Fibroblast of lung (primary cell): ENCODE measurements around the gene DOCK4. TPM values are rescaled to one million over a fixed set of nuclear protein-coding genes. Genes with fewer than 3 reads are reported as not detected.
A peak's percentile ranks its signal among the peaks of the same experiment; 100 is the strongest.

ENCODE experiments used
- DNase-seq, 2 donors: peaks; one replicate each; pipeline versions ENCODE4 v3.0.0 to v3.0.0-alpha.2; 2010; ENCODE audit warnings: low read depth in 2 of 2
- H2AFZ ChIP-seq: 2 replicates; pipeline ENCODE4 v1.5.1; 2012; ENCODE audit warnings: low read length, control low read depth, inconsistent platforms
- H3K27ac ChIP-seq: 2 replicates; pipeline ENCODE4 v1.5.1; 2011; ENCODE audit warnings: low read length, control low read depth; ENCODE audit not compliant: insufficient read depth
- H3K27me3 ChIP-seq: 2 replicates; pipeline ENCODE4 v1.5.1; 2011; ENCODE audit warnings: mild to moderate bottlenecking, low read length; ENCODE audit not compliant: control insufficient read depth, insufficient read depth
- H3K36me3 ChIP-seq: 2 replicates; pipeline ENCODE4 v1.5.1; 2011; ENCODE audit warnings: low read length; ENCODE audit not compliant: control insufficient read depth, insufficient read depth
- H3K4me1 ChIP-seq: 2 replicates; pipeline ENCODE4 v1.5.1; 2011; ENCODE audit warnings: low read length; ENCODE audit not compliant: control insufficient read depth, insufficient read depth; ENCODE audit errors: extremely low read depth
- H3K4me2 ChIP-seq: 2 replicates; pipeline ENCODE4 v1.5.1; 2011; ENCODE audit warnings: low read length, control low read depth; ENCODE audit not compliant: insufficient read depth; ENCODE audit errors: extremely low read depth
- H3K4me3 ChIP-seq, 4 experiments: fragments of 200-600 bp in 1 of 4; sonication (generic) in 1 of 4; replicated peaks in 1 of 4; 2 replicates each; pipeline ENCODE4 v1.5.1; 2011 to 2016; ENCODE audit warnings: low read length in 4 of 4, low read depth in 3 of 4, mild to moderate bottlenecking in 3 of 4, control low read depth in 2 of 4, inconsistent platforms in 1 of 4, mixed read lengths in 1 of 4; ENCODE audit not compliant: insufficient read depth in 1 of 4; ENCODE audit errors: control extremely low read depth in 1 of 4
- H3K79me2 ChIP-seq: 2 replicates; pipeline ENCODE4 v1.5.1; 2012; ENCODE audit warnings: mild to moderate bottlenecking, low read length, inconsistent platforms; ENCODE audit not compliant: control insufficient read depth, insufficient read depth
- H3K9ac ChIP-seq: 2 replicates; pipeline ENCODE4 v1.5.1; 2011; ENCODE audit warnings: mild to moderate bottlenecking, low read length, control low read depth; ENCODE audit not compliant: insufficient read depth
- H3K9me3 ChIP-seq: 2 replicates; pipeline ENCODE4 v1.5.1; 2012; ENCODE audit warnings: low read depth, low read length; ENCODE audit not compliant: control insufficient read depth, insufficient read depth
- H4K20me1 ChIP-seq: 2 replicates; pipeline ENCODE4 v1.5.1; 2011; ENCODE audit warnings: low read length; ENCODE audit not compliant: control insufficient read depth, insufficient read depth; ENCODE audit errors: extremely low read depth
- EZH2 ChIP-seq: IDR thresholded peaks from 2 replicates; pipeline ENCODE4 v1.5.1; 2012; ENCODE audit warnings: low read length, control low read depth, mild to moderate bottlenecking; ENCODE audit errors: missing control alignments
- polyA plus RNA-seq, 2 donors: library from polyadenylated mRNA; depleted of rRNA in 1 of 2; stranded (reverse) in 1 of 2; unstranded in 1 of 2; fragments of >200 nt; gene quantifications; 2 replicates each; pipeline ENCODE4 v1.2.1, GENCODE V29; 2011 to 2012; ENCODE audit warnings: missing spikeins in 1 of 2
- total RNA-seq: library from RNA; depleted of rRNA; stranded (reverse); fragments of >200 nt; gene quantifications from 2 replicates; pipeline ENCODE4 v1.2.1, GENCODE V29; 2014
- TF ChIP-seq, protein P1 (sequence below), 2 donors: IDR thresholded peaks in 1 of 2; conservative IDR thresholded peaks in 1 of 2; 1 replicate in 1 of 2; 2 replicates in 1 of 2; pipeline ENCODE4 v1.5.1; 2011 to 2012; ENCODE audit warnings: low read length in 2 of 2, control low read depth in 1 of 2, inconsistent platforms in 1 of 2, low read depth in 1 of 2, mild to moderate bottlenecking in 1 of 2

The DOCK4 gene
- total and polyA plus RNA-seq, 2 donors (not counting 1 experiment from before 2014, with no cell fraction given): 20.8 to 39.3 TPM

DNA sequence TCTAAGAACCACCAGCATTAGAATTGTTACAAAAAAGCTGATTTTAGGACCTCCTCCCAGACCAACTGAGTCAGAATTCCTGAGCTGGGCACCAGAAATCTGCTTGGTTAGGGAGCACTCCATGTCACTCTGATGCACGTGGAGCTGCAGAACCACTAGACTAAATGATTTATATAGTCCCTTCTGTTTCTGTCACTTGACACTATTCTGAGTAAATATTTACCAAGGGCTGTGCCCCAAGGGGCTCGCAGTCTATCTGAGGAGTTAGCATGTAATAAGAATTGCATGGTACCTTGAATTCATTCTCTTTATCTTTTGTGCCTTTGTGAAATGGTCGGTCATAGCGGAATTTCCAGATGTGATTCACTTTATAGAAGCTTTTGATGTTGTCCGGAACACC lies 447.9 kb downstream of the DOCK4 start:
- no peak overlapping the region for H3K4me3 ChIP-seq
- DNase-seq: no peak
- H3K27ac ChIP-seq: no peak overlapping the region
- H3K79me2 ChIP-seq: no peaks in the 10 kb centered on the region
- no peaks in the 10 kb centered on the region for H3K9me3 ChIP-seq
- no peak overlapping the region for H2AFZ ChIP-seq
- H3K36me3 ChIP-seq: no peaks in the 10 kb centered on the region
- no peak overlapping the region for H3K9ac ChIP-seq
- H4K20me1 ChIP-seq: no peaks in the 10 kb centered on the region
- H3K27me3 ChIP-seq: no peaks in the 10 kb centered on the region
- no peak overlapping the region for H3K4me2 ChIP-seq
- peaks cover 5% of the 10 kb centered on the region for H3K4me1 ChIP-seq
- no peak for TF ChIP-seq EZH2
- TF ChIP-seq, protein P1, sequence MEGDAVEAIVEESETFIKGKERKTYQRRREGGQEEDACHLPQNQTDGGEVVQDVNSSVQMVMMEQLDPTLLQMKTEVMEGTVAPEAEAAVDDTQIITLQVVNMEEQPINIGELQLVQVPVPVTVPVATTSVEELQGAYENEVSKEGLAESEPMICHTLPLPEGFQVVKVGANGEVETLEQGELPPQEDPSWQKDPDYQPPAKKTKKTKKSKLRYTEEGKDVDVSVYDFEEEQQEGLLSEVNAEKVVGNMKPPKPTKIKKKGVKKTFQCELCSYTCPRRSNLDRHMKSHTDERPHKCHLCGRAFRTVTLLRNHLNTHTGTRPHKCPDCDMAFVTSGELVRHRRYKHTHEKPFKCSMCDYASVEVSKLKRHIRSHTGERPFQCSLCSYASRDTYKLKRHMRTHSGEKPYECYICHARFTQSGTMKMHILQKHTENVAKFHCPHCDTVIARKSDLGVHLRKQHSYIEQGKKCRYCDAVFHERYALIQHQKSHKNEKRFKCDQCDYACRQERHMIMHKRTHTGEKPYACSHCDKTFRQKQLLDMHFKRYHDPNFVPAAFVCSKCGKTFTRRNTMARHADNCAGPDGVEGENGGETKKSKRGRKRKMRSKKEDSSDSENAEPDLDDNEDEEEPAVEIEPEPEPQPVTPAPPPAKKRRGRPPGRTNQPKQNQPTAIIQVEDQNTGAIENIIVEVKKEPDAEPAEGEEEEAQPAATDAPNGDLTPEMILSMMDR (conservative IDR thresholded peaks at IDR 0.05 in 1 of 2, IDR thresholded peaks at IDR 0.05 in 1 of 2; ENCODE audit: low read depth in 1 of 2, low read length in 2 of 2): no peak

DNA sequence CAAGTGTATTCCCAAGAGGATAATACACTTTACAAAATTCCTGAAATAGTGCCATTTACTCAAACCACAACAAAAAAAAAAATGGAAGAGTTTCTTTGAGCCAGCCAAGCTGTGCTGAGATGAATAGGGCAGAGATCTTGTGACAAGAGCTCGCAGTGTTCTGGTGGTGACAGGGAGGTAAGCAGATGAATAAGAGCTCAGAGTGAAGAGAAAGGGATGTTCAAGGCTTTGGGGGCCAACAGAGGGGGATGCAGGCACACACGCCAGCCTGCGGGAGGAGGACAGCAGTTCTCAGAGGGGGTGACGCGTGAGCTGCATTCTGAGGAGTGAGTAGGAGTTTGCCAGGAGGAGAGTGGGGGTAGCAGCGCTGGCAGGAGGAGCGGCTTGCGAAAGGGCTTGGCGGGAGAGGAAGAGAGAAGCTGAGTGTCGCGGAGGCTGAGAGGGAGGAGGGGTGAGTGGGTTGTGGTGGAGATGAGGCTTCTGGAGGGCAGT lies 449.5 kb downstream of the DOCK4 start:
- H3K4me3 ChIP-seq: peak overlapping the region; percentile 16 to 27 (median 24)
- no peak for TF ChIP-seq EZH2
- TF ChIP-seq, protein P1 (conservative IDR thresholded peaks at IDR 0.05 in 1 of 2, IDR thresholded peaks at IDR 0.05 in 1 of 2; ENCODE audit: low read depth in 1 of 2, low read length in 2 of 2): no peak
- peaks cover 5% of the 10 kb centered on the region for H3K4me1 ChIP-seq
- DNase-seq: peak; percentile 76 to 87
- H3K27me3 ChIP-seq: no peaks in the 10 kb centered on the region
- no peaks in the 10 kb centered on the region for H3K79me2 ChIP-seq
- H3K9me3 ChIP-seq: no peaks in the 10 kb centered on the region
- peak overlapping the region; percentile 56 for H3K27ac ChIP-seq
- H3K9ac ChIP-seq: no peak overlapping the region
- H2AFZ ChIP-seq: peak overlapping the region; percentile 80
- H3K4me2 ChIP-seq: peak overlapping the region; percentile 80
- no peaks in the 10 kb centered on the region for H3K36me3 ChIP-seq
- no peaks in the 10 kb centered on the region for H4K20me1 ChIP-seq

DNA sequence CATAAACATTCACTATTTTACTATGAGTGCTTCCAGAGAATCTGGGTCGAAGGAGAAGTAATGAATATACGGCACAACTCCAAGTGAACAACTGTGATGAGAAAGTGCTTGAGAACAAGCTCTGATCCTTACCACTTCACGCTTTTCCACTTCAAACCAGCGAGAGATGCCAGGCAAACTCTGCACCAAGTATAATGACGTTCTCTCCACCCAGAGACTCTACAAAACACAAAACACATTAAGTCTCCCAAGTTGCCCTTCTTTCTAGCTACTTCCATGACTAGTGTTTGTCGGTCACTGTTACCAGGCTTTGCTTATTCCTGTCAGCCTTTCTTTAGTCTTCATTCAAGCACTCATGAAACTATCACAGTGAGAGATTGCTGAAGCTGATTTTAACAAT lies 450.8 kb downstream of the DOCK4 start:
- no peaks in the 10 kb centered on the region for H3K9me3 ChIP-seq
- DNase-seq: no peak
- H3K4me1 ChIP-seq: peaks cover 5% of the 10 kb centered on the region
- H3K27ac ChIP-seq: no peak overlapping the region
- no peak overlapping the region for H3K9ac ChIP-seq
- no peak overlapping the region for H2AFZ ChIP-seq
- H3K27me3 ChIP-seq: no peaks in the 10 kb centered on the region
- no peak for TF ChIP-seq EZH2
- TF ChIP-seq, protein P1 (conservative IDR thresholded peaks at IDR 0.05 in 1 of 2, IDR thresholded peaks at IDR 0.05 in 1 of 2; ENCODE audit: low read depth in 1 of 2, low read length in 2 of 2): no peak
- no peaks in the 10 kb centered on the region for H3K36me3 ChIP-seq
- no peak overlapping the region for H3K4me2 ChIP-seq
- H4K20me1 ChIP-seq: no peaks in the 10 kb centered on the region
- no peak overlapping the region for H3K4me3 ChIP-seq
- H3K79me2 ChIP-seq: no peaks in the 10 kb centered on the region
